Lower leg skin (tissue), 3 donors: ENCODE results near the gene KRTAP1-1.

Source experiments
- POLR2A ChIP-seq, 2 donors: fragments of 450-650 bp; IDR thresholded peaks; one replicate each; pipeline ENCODE4 v1.6.1; 2016 to 2017; ENCODE audit warnings: antibody characterized with exemption in 2 of 2, mild to moderate bottlenecking in 1 of 2, moderate library complexity in 1 of 2
- TF ChIP-seq, protein P1 (sequence below), 3 donors: fragments of 450-650 bp; IDR thresholded peaks; one replicate each; pipeline ENCODE4 v1.5.1; 2016; ENCODE audit warnings: antibody characterized with exemption in 3 of 3, mild to moderate bottlenecking in 3 of 3, moderate library complexity in 2 of 3

DNA sequence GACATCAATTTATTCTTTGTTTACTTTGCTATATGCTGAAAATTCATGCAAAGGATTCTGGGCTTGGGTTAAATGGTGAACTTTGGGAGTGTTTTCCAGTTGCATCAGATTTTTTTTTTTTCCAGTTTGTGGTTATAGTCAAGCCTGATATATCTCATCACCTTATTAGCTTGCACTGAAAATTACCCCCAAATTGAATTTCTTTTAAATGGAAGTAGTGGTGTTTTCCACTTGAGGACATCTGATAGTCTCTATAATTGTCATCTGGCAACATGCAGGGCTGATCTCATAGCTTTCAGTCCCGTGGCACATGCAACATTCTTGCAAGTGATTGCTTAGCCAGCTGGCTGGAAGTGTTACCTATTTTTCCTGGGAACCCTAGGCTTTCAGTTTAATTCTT, 27.6 kb downstream of the KRTAP1-1 start:
- TF ChIP-seq POLR2A (IDR thresholded peaks at IDR 0.05) = no peak
- TF ChIP-seq, protein P1, sequence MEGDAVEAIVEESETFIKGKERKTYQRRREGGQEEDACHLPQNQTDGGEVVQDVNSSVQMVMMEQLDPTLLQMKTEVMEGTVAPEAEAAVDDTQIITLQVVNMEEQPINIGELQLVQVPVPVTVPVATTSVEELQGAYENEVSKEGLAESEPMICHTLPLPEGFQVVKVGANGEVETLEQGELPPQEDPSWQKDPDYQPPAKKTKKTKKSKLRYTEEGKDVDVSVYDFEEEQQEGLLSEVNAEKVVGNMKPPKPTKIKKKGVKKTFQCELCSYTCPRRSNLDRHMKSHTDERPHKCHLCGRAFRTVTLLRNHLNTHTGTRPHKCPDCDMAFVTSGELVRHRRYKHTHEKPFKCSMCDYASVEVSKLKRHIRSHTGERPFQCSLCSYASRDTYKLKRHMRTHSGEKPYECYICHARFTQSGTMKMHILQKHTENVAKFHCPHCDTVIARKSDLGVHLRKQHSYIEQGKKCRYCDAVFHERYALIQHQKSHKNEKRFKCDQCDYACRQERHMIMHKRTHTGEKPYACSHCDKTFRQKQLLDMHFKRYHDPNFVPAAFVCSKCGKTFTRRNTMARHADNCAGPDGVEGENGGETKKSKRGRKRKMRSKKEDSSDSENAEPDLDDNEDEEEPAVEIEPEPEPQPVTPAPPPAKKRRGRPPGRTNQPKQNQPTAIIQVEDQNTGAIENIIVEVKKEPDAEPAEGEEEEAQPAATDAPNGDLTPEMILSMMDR (IDR thresholded peaks at IDR 0.05) = no peak
